ENCODE data around the gene ETS1. TPM values are rescaled to one million over a fixed set of nuclear protein-coding genes. Genes with fewer than 3 reads are reported as not detected.

Gene ETS1
- total and polyA plus RNA-seq, 2 experiments from 2014 or later, result 25.6 to 52.6 TPM

- no peak for DNase-seq (ENCODE audit: low spot score)
- Histone ChIP-seq H3K27ac (ENCODE audit: low read depth) (no peak overlapping the region), H3K4me2 (no peak overlapping the region), H3K4me1 (ENCODE audit: insufficient read depth) (0 out of 2 replicates have a peak, but pooled peaks cover 5% of the 10 kb centered on the region), H3F3A (replicated peaks; ENCODE audit: low read depth) (no peaks in the 10 kb centered on the region), H3K9me2 (ENCODE audit: insufficient read depth) (no peaks in the 10 kb centered on the region), H3K79me2 (replicated peaks; ENCODE audit: insufficient read depth) (no peaks in the 10 kb centered on the region), H4K20me1 (replicated peaks; ENCODE audit: insufficient read depth) (no peaks in the 10 kb centered on the region), H2AFZ (no peak overlapping the region), H3K27me3 (ENCODE audit: insufficient read depth) (no peaks in the 10 kb centered on the region), H3K36me3 (ENCODE audit: insufficient read depth) (no peaks in the 10 kb centered on the region), H3K4me3 (no peak overlapping the region)
- peaks cover 2% of the 10 kb centered on the region for H3K27me3 Mint-ChIP-seq (ENCODE audit: insufficient read depth, low read depth, poor library complexity)
- no peaks in the 10 kb centered on the region for H3K9me3 Mint-ChIP-seq
- TF ChIP-seq, protein P1, sequence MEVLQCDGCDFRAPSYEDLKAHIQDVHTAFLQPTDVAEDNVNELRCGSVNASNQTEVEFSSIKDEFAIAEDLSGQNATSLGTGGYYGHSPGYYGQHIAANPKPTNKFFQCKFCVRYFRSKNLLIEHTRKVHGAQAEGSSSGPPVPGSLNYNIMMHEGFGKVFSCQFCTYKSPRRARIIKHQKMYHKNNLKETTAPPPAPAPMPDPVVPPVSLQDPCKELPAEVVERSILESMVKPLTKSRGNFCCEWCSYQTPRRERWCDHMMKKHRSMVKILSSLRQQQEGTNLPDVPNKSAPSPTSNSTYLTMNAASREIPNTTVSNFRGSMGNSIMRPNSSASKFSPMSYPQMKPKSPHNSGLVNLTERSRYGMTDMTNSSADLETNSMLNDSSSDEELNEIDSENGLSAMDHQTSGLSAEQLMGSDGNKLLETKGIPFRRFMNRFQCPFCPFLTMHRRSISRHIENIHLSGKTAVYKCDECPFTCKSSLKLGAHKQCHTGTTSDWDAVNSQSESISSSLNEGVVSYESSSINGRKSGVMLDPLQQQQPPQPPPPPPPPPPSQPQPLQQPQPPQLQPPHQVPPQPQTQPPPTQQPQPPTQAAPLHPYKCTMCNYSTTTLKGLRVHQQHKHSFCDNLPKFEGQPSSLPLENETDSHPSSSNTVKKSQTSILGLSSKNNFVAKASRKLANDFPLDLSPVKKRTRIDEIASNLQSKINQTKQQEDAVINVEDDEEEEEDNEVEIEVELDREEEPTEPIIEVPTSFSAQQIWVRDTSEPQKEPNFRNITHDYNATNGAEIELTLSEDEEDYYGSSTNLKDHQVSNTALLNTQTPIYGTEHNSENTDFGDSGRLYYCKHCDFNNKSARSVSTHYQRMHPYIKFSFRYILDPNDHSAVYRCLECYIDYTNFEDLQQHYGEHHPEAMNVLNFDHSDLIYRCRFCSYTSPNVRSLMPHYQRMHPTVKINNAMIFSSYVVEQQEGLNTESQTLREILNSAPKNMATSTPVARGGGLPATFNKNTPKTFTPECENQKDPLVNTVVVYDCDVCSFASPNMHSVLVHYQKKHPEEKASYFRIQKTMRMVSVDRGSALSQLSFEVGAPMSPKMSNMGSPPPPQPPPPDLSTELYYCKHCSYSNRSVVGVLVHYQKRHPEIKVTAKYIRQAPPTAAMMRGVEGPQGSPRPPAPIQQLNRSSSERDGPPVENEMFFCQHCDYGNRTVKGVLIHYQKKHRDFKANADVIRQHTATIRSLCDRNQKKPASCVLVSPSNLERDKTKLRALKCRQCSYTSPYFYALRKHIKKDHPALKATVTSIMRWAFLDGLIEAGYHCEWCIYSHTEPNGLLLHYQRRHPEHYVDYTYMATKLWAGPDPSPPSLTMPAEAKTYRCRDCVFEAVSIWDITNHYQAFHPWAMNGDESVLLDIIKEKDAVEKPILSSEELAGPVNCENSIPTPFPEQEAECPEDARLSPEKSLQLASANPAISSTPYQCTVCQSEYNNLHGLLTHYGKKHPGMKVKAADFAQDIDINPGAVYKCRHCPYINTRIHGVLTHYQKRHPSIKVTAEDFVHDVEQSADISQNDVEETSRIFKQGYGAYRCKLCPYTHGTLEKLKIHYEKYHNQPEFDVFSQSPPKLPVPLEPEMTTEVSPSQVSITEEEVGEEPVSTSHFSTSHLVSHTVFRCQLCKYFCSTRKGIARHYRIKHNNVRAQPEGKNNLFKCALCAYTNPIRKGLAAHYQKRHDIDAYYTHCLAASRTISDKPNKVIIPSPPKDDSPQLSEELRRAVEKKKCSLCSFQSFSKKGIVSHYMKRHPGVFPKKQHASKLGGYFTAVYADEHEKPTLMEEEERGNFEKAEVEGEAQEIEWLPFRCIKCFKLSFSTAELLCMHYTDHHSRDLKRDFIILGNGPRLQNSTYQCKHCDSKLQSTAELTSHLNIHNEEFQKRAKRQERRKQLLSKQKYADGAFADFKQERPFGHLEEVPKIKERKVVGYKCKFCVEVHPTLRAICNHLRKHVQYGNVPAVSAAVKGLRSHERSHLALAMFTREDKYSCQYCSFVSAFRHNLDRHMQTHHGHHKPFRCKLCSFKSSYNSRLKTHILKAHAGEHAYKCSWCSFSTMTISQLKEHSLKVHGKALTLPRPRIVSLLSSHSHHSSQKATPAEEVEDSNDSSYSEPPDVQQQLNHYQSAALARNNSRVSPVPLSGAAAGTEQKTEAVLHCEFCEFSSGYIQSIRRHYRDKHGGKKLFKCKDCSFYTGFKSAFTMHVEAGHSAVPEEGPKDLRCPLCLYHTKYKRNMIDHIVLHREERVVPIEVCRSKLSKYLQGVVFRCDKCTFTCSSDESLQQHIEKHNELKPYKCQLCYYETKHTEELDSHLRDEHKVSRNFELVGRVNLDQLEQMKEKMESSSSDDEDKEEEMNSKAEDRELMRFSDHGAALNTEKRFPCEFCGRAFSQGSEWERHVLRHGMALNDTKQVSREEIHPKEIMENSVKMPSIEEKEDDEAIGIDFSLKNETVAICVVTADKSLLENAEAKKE (CRISPR knock-in tag; IDR thresholded peaks at IDR 0.05), result no peak
- TF ChIP-seq NANOG (IDR thresholded peaks at IDR 0.05; ENCODE audit: borderline replicate concordance), result no peak
- no peak for TF ChIP-seq POLR2AphosphoS5 (IDR thresholded peaks at IDR 0.05; ENCODE audit: low read depth)
- TF ChIP-seq EZH2 (IDR thresholded peaks at IDR 0.05; ENCODE audit: low read depth, unreplicated experiment), result no peak
- no peak for TF ChIP-seq REST (IDR thresholded peaks at IDR 0.05; ENCODE audit: unreplicated experiment)
- no peak for TF ChIP-seq ZNF331 (CRISPR knock-in tag; IDR thresholded peaks at IDR 0.05; ENCODE audit: low read depth)
- TF ChIP-seq, protein P2, sequence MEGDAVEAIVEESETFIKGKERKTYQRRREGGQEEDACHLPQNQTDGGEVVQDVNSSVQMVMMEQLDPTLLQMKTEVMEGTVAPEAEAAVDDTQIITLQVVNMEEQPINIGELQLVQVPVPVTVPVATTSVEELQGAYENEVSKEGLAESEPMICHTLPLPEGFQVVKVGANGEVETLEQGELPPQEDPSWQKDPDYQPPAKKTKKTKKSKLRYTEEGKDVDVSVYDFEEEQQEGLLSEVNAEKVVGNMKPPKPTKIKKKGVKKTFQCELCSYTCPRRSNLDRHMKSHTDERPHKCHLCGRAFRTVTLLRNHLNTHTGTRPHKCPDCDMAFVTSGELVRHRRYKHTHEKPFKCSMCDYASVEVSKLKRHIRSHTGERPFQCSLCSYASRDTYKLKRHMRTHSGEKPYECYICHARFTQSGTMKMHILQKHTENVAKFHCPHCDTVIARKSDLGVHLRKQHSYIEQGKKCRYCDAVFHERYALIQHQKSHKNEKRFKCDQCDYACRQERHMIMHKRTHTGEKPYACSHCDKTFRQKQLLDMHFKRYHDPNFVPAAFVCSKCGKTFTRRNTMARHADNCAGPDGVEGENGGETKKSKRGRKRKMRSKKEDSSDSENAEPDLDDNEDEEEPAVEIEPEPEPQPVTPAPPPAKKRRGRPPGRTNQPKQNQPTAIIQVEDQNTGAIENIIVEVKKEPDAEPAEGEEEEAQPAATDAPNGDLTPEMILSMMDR (conservative IDR thresholded peaks at IDR 0.05; ENCODE audit: low read depth in 2 of 2), result no peak
- no peak for TF ChIP-seq EZH2phosphoT487 (IDR thresholded peaks at IDR 0.05; ENCODE audit: unreplicated experiment)
- no peak for TF ChIP-seq STAT1 (IDR thresholded peaks at IDR 0.05; ENCODE audit: unreplicated experiment)
- TF ChIP-seq CREB1 (CRISPR knock-in tag; IDR thresholded peaks at IDR 0.05; ENCODE audit: low read depth), result no peak
- no peak for TF ChIP-seq ZNF114 (CRISPR knock-in tag; IDR thresholded peaks at IDR 0.05)
- TF ChIP-seq, protein P3, sequence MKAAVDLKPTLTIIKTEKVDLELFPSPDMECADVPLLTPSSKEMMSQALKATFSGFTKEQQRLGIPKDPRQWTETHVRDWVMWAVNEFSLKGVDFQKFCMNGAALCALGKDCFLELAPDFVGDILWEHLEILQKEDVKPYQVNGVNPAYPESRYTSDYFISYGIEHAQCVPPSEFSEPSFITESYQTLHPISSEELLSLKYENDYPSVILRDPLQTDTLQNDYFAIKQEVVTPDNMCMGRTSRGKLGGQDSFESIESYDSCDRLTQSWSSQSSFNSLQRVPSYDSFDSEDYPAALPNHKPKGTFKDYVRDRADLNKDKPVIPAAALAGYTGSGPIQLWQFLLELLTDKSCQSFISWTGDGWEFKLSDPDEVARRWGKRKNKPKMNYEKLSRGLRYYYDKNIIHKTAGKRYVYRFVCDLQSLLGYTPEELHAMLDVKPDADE (IDR thresholded peaks at IDR 0.05), result no peak
- no peak for TF ChIP-seq JUNB (IDR thresholded peaks at IDR 0.05; ENCODE audit: unreplicated experiment)
- peaks cover 10% of the 10 kb centered on the region for H3K4me1 Mint-ChIP-seq
- no peak for ATAC-seq
- no peak overlapping the region for H3K4me3 Mint-ChIP-seq
- no peak overlapping the region for H3K27ac Mint-ChIP-seq
- H3K36me3 Mint-ChIP-seq (ENCODE audit: low read depth), result no peaks in the 10 kb centered on the region
These were observed 167.1 kb downstream of the ETS1 start for GRCh38 chr11:128420265-128420664.
